Urothelium cell line (cell line): ENCODE measurements around the gene TGFBR3.

Source experiments
- DNase-seq: peaks from one replicate; pipeline ENCODE4 v3.0.0; 2011; ENCODE audit warnings: low spot score, mixed read lengths
- FAIRE-seq: peaks from 2 replicates; lab custom pipeline; 2011; peaks lifted over from hg19 to GRCh38; lab: Jason Lieb, UNC

The TGFBR3 gene

GRCh38 chr1:91884459-91885212 lies 1.3 kb downstream of the TGFBR3 start:
- no peak for FAIRE-seq

GRCh38 chr1:91883470-91883869 lies 2.5 kb downstream of the TGFBR3 start:
- DNase-seq, result peak; percentile 30

More at GRCh38 chr1:91884459-91885212, 1.3 kb downstream of the TGFBR3 start:
- peak; percentile 31 for DNase-seq

GRCh38 chr1:91881280-91881679 lies 4.7 kb downstream of the TGFBR3 start:
- DNase-seq, result no peak
- FAIRE-seq, result no peak

More at GRCh38 chr1:91883470-91883869, 2.5 kb downstream of the TGFBR3 start:
- FAIRE-seq, result no peak

GRCh38 chr1:91879733-91880132 lies 6.2 kb downstream of the TGFBR3 start:
- DNase-seq (no peak), FAIRE-seq (no peak)

GRCh38 chr1:91877574-91878208 lies 8.3 kb downstream of the TGFBR3 start:
- DNase-seq, result no peak
- no peak for FAIRE-seq

GRCh38 chr1:91876781-91877573 lies 9.0 kb downstream of the TGFBR3 start:
- DNase-seq (no peak), FAIRE-seq (no peak)

- DNase-seq, result no peak
- no peak for FAIRE-seq
Measured at GRCh38 chr1:91876040-91876470, 9.9 kb downstream of the TGFBR3 start.

GRCh38 chr1:91874167-91874566 lies 11.8 kb downstream of the TGFBR3 start:
- DNase-seq, result no peak
- no peak for FAIRE-seq

GRCh38 chr1:91872559-91873081 lies 13.3 kb downstream of the TGFBR3 start:
- FAIRE-seq, result no peak
- DNase-seq, result peak; percentile 50

GRCh38 chr1:91872000-91872399 lies 14.0 kb downstream of the TGFBR3 start:
- no peak for DNase-seq
- FAIRE-seq, result no peak

- no peak for FAIRE-seq
- no peak for DNase-seq
Measured at GRCh38 chr1:91870322-91870721, 15.6 kb downstream of the TGFBR3 start.

GRCh38 chr1:91866425-91866824 lies 19.5 kb downstream of the TGFBR3 start:
- no peak for DNase-seq
- no peak for FAIRE-seq

GRCh38 chr1:91864017-91864700 lies 21.8 kb downstream of the TGFBR3 start:
- FAIRE-seq (no peak), DNase-seq (no peak)

GRCh38 chr1:91863498-91863897 lies 22.5 kb downstream of the TGFBR3 start:
- FAIRE-seq (no peak), DNase-seq (no peak)

- no peak for FAIRE-seq
- no peak for DNase-seq
Measured at GRCh38 chr1:91862120-91862519, 23.8 kb downstream of the TGFBR3 start.

GRCh38 chr1:91857557-91858239 lies 28.3 kb downstream of the TGFBR3 start:
- no peak for FAIRE-seq
- DNase-seq, result no peak

GRCh38 chr1:91856996-91857395 lies 29.0 kb downstream of the TGFBR3 start:
- FAIRE-seq (no peak), DNase-seq (no peak)

- no peak for FAIRE-seq
- no peak for DNase-seq
Measured at GRCh38 chr1:91854852-91855534, 31.0 kb downstream of the TGFBR3 start.

GRCh38 chr1:91853397-91853796 lies 32.6 kb downstream of the TGFBR3 start:
- FAIRE-seq, result no peak
- no peak for DNase-seq
